ENCODE measurements around the gene ADAMTS2.

The ADAMTS2 gene

GRCh38 chr5:179163236-179164155 lies 181.8 kb downstream of the ADAMTS2 start:
- H3K4me1 ChIP-seq (ENCODE audit: control insufficient read depth in 1 of 2, insufficient read depth in 2 of 2, low read length in 2 of 2): peaks cover 0 to 6% of the 10 kb centered on the region in 2 donors
- no peak overlapping the region for H3K4me3 ChIP-seq (ENCODE audit: low read depth in 1 of 2, low read length in 2 of 2)
- H3K36me3 ChIP-seq (ENCODE audit: control insufficient read depth in 1 of 2, insufficient read depth in 2 of 2, low read length in 2 of 2): peaks cover 0 to under 1% of the 10 kb centered on the region in 2 donors
- no peaks in the 10 kb centered on the region for H3K27me3 ChIP-seq (ENCODE audit: low read depth, low read length)
- H3K9me3 ChIP-seq (ENCODE audit: control insufficient read depth in 1 of 2, low read length in 2 of 2): peaks cover 0 to 5% of the 10 kb centered on the region in 2 donors
- H3K27ac ChIP-seq (ENCODE audit: low read length): no peak overlapping the region

DNA sequence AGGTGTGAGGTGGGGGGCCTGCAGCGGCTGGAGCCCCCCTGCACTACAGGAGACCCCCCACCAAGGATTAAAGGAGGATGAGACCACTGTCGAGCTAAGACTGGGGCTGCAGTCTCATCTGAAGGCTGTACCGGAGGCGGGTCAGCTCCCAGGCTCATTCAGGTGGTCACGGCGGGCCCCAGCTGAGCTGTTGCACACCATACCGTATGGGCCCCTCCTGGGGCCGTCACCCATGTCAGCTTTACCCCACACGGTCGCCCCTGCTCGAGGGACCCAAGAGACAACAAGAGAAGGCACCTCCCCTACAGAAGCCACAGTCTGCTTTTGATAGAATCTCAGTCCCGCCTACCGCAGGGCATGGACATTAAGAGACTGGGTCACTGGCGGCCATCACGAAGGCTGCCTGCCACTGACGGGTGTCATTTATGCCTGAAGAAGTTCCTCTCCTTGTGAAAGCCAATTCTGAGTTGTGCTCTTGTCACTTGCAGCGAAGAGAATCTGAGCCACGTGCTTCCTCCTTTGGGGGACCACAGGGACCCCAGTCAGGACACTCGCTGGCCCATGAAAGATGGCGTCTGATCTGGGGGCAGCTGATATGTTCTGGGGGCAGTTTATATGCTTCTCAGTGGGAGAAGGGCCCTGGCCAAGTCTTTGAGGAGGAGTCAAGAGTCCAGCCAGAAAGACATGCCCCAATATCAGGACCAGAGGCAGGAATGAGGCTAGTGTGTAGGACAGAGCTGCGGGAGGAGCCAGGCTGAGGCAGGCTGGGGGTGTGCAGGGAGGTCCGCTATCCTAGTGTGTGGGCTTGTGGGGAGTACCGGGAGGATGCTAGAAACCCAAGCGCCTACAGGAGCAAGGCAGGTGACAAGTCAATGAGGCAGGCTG lies 182.7 kb downstream of the ADAMTS2 start:
- Histone ChIP-seq H3K4me1 (ENCODE audit: control insufficient read depth in 1 of 2, insufficient read depth in 2 of 2, low read length in 2 of 2) (peaks cover 0 to 3% of the 10 kb centered on the region in 2 donors), H3K4me3 (ENCODE audit: low read depth in 1 of 2, low read length in 2 of 2) (no peak overlapping the region), H3K27ac (ENCODE audit: low read length) (no peak overlapping the region), H3K9me3 (ENCODE audit: control insufficient read depth in 1 of 2, low read length in 2 of 2) (peaks cover 0 to 5% of the 10 kb centered on the region in 2 donors), H3K36me3 (ENCODE audit: control insufficient read depth in 1 of 2, insufficient read depth in 2 of 2, low read length in 2 of 2) (peaks cover 0 to 3% of the 10 kb centered on the region in 2 donors), H3K27me3 (ENCODE audit: low read depth, low read length) (no peaks in the 10 kb centered on the region)

- Histone ChIP-seq H3K4me1 (ENCODE audit: control insufficient read depth in 1 of 2, insufficient read depth in 2 of 2, low read length in 2 of 2) (no peaks in the 10 kb centered on the region), H3K4me3 (ENCODE audit: low read depth in 1 of 2, low read length in 2 of 2) (no peak overlapping the region), H3K36me3 (ENCODE audit: control insufficient read depth in 1 of 2, insufficient read depth in 2 of 2, low read length in 2 of 2) (peaks cover 0 to 3% of the 10 kb centered on the region in 2 donors)
Observed at GRCh38 chr5:179161901-179162300, 183.4 kb downstream of the ADAMTS2 start.

GRCh38 chr5:179160584-179160983 lies 184.7 kb downstream of the ADAMTS2 start:
- Histone ChIP-seq H3K27ac (ENCODE audit: low read length) (no peak overlapping the region), H3K4me3 (ENCODE audit: low read depth in 1 of 2, low read length in 2 of 2) (no peak overlapping the region), H3K36me3 (ENCODE audit: control insufficient read depth in 1 of 2, insufficient read depth in 2 of 2, low read length in 2 of 2) (peaks cover 0 to 3% of the 10 kb centered on the region in 2 donors), H3K4me1 (ENCODE audit: control insufficient read depth in 1 of 2, insufficient read depth in 2 of 2, low read length in 2 of 2) (no peaks in the 10 kb centered on the region), H3K9me3 (ENCODE audit: control insufficient read depth in 1 of 2, low read length in 2 of 2) (peaks cover 0 to 5% of the 10 kb centered on the region in 2 donors), H3K27me3 (ENCODE audit: low read depth, low read length) (no peaks in the 10 kb centered on the region)

More at GRCh38 chr5:179161901-179162300, 183.4 kb downstream of the ADAMTS2 start:
- peaks cover 0 to 5% of the 10 kb centered on the region in 2 donors for H3K9me3 ChIP-seq (ENCODE audit: control insufficient read depth in 1 of 2, low read length in 2 of 2)
- H3K27ac ChIP-seq (ENCODE audit: low read length): no peak overlapping the region
- no peaks in the 10 kb centered on the region for H3K27me3 ChIP-seq (ENCODE audit: low read depth, low read length)

DNA sequence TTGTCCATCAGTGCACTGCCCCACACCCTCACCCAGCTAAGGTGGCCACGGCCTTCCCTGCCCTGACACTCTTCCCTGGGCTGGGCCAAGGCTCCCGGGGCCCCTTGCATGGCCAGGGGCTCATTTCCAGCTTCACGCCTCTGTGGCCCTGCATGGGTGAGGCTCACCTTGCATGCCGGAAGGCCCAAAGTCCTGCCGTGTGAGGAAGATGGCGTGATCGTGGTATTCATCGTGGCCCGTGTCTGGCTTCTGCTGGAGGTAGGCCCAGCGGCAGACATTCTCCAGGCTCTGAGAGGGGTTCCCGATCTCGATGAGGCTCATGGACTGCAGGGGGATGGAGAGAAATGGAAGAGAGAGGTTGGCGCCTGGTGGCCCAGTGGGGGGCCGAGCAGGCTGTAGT lies 186.7 kb downstream of the ADAMTS2 start:
- Histone ChIP-seq H3K36me3 (ENCODE audit: control insufficient read depth in 1 of 2, insufficient read depth in 2 of 2, low read length in 2 of 2) (peaks cover 0 to 3% of the 10 kb centered on the region in 2 donors), H3K4me3 (ENCODE audit: low read depth in 1 of 2, low read length in 2 of 2) (no peak overlapping the region), H3K4me1 (ENCODE audit: control insufficient read depth in 1 of 2, insufficient read depth in 2 of 2, low read length in 2 of 2) (no peaks in the 10 kb centered on the region), H3K27me3 (ENCODE audit: low read depth, low read length) (no peaks in the 10 kb centered on the region), H3K9me3 (ENCODE audit: control insufficient read depth in 1 of 2, low read length in 2 of 2) (peaks cover 0 to 5% of the 10 kb centered on the region in 2 donors), H3K27ac (ENCODE audit: low read length) (no peak overlapping the region)

DNA sequence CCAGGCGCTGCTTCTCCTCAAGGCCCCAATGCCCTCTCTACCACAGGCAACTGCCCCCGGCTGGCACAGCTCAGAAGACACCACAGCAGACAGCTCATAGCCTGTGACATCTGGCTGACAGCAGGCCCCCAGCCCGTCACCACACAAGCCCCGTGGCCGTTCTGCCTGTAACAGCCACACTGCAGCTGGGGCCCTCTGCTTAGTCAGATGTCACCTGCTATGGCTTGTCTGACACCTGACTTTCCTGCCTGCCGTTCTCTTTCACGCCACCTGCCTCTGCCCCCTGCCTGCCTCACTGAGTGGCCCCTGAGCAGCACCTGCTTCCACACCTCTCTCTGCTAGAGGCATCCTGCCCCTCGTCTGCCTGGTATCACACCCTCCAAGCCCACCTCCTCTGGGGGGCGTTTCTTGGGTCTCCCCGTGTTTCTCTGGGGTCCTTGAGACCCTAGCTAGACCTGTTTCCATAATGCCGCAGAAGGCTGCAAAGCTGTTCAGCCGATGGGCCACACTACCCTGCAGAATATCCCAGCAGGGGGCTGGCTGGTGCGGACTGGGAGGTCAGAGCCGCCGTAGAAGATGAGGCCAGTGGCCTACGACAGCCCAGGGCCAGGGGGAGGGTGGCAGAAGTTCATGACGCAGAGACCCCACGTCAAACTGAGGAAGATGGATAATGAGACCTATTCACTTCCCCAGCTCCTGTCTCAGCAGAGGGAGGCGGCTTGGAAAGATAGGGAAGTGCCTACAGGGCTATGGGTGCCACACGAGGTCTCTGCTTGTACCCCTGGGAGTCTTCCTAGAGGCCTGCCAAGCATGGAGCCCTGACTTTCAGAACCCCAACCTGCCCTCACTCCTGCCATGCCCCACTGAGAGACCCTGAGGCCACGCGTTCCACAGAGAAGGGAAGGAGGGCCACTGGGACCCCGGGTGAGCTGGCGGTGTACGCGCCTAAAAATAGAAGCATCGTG lies 190.0 kb downstream of the ADAMTS2 start:
- Histone ChIP-seq H3K27ac (ENCODE audit: low read length) (no peak overlapping the region), H3K36me3 (ENCODE audit: control insufficient read depth in 1 of 2, insufficient read depth in 2 of 2, low read length in 2 of 2) (peaks cover 0 to 3% of the 10 kb centered on the region in 2 donors), H3K4me1 (ENCODE audit: control insufficient read depth in 1 of 2, insufficient read depth in 2 of 2, low read length in 2 of 2) (no peaks in the 10 kb centered on the region), H3K4me3 (ENCODE audit: low read depth in 1 of 2, low read length in 2 of 2) (no peak overlapping the region), H3K27me3 (ENCODE audit: low read depth, low read length) (no peaks in the 10 kb centered on the region), H3K9me3 (ENCODE audit: control insufficient read depth in 1 of 2, low read length in 2 of 2) (no peaks in the 10 kb centered on the region)

- H3K4me3 ChIP-seq (ENCODE audit: low read depth in 1 of 2, low read length in 2 of 2): no peak overlapping the region
- no peak overlapping the region for H3K27ac ChIP-seq (ENCODE audit: low read length)
- no peaks in the 10 kb centered on the region for H3K4me1 ChIP-seq (ENCODE audit: control insufficient read depth in 1 of 2, insufficient read depth in 2 of 2, low read length in 2 of 2)
- no peaks in the 10 kb centered on the region for H3K27me3 ChIP-seq (ENCODE audit: low read depth, low read length)
- peaks cover 0 to 3% of the 10 kb centered on the region in 2 donors for H3K36me3 ChIP-seq (ENCODE audit: control insufficient read depth in 1 of 2, insufficient read depth in 2 of 2, low read length in 2 of 2)
- H3K9me3 ChIP-seq (ENCODE audit: control insufficient read depth in 1 of 2, low read length in 2 of 2): no peaks in the 10 kb centered on the region
Observed at GRCh38 chr5:179154346-179154990, 190.8 kb downstream of the ADAMTS2 start.

DNA sequence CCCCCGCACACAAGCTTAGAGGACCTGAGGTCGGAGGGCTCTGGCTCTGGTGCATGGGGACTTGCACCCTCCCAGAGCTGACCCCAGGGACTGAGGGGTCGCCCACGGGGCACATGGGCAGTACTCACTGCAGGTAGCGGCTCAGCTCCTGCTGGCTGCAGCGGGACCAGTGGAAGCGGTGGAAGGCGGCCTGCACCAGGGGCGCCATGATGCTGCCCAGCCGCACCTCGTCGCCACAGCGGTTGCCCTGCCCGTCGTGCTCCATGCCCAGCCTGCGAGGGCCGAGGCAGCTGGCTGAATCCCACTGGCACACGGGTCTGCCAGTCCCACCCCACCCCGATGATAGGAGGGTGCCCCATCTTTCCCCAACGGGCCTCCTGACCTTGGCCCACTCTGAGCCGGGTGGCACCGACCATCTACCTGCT lies 191.3 kb downstream of the ADAMTS2 start:
- Histone ChIP-seq H3K4me1 (ENCODE audit: control insufficient read depth in 1 of 2, insufficient read depth in 2 of 2, low read length in 2 of 2) (no peaks in the 10 kb centered on the region), H3K27ac (ENCODE audit: low read length) (no peak overlapping the region), H3K27me3 (ENCODE audit: low read depth, low read length) (no peaks in the 10 kb centered on the region), H3K4me3 (ENCODE audit: low read depth in 1 of 2, low read length in 2 of 2) (no peak overlapping the region), H3K9me3 (ENCODE audit: control insufficient read depth in 1 of 2, low read length in 2 of 2) (no peaks in the 10 kb centered on the region), H3K36me3 (ENCODE audit: control insufficient read depth in 1 of 2, insufficient read depth in 2 of 2, low read length in 2 of 2) (peaks cover 0 to 3% of the 10 kb centered on the region in 2 donors)

DNA sequence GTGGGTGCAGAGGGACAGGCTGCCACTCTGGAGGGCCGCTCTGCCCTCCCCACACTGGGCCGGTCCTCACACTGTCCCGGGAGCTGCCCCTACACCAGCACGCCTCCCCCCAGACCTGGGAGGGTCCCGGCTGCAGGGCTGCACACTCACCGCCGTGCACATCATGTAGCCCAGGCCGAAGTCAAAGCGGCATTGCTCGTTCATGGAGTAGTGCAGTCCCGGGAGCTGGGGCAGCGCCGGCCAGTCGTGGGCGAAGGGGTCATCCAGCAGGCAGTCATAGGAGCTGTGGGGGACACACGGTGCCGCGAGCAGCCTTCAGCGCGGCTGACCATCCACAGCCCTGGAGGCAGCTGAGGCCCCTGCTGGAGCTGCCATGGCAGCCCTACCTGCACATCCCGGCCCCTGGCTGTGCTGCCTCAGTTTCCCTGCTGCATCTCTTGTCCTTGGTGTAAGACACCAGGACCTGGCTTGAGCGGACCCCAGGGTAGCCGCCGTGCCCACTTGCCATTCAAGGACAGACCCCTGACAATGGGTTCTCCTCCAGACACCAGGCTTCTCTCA lies 191.8 kb downstream of the ADAMTS2 start:
- Histone ChIP-seq H3K27me3 (ENCODE audit: low read depth, low read length) (no peaks in the 10 kb centered on the region), H3K27ac (ENCODE audit: low read length) (no peak overlapping the region), H3K4me3 (ENCODE audit: low read depth in 1 of 2, low read length in 2 of 2) (no peak overlapping the region), H3K4me1 (ENCODE audit: control insufficient read depth in 1 of 2, insufficient read depth in 2 of 2, low read length in 2 of 2) (no peaks in the 10 kb centered on the region), H3K36me3 (ENCODE audit: control insufficient read depth in 1 of 2, insufficient read depth in 2 of 2, low read length in 2 of 2) (peaks cover 0 to 2% of the 10 kb centered on the region in 2 donors), H3K9me3 (ENCODE audit: control insufficient read depth in 1 of 2, low read length in 2 of 2) (no peaks in the 10 kb centered on the region)

DNA sequence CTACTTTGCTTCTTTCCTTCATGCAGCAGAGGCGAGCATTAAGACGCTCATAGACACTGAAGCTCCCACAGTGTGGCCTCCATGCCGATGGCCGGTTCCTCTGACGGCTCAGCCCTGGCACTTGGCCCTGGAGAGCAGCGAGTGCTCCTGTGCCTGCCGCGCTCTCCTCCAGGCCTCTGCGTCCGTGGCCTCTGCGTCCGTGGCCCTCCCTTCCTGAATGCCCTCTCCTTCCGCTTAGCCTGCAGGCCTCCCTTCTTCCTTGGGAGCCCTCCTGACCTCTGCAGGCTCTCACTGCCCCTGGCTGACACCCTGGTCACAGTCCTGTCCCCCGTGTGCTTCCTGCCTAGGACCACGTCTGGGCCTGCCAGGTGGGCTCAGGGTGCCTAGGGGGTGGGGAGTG lies 192.3 kb downstream of the ADAMTS2 start:
- Histone ChIP-seq H3K9me3 (ENCODE audit: control insufficient read depth in 1 of 2, low read length in 2 of 2) (no peaks in the 10 kb centered on the region), H3K27me3 (ENCODE audit: low read depth, low read length) (no peaks in the 10 kb centered on the region), H3K4me1 (ENCODE audit: control insufficient read depth in 1 of 2, insufficient read depth in 2 of 2, low read length in 2 of 2) (no peaks in the 10 kb centered on the region), H3K4me3 (ENCODE audit: low read depth in 1 of 2, low read length in 2 of 2) (no peak overlapping the region), H3K36me3 (ENCODE audit: control insufficient read depth in 1 of 2, insufficient read depth in 2 of 2, low read length in 2 of 2) (no peaks in the 10 kb centered on the region), H3K27ac (ENCODE audit: low read length) (no peak overlapping the region)

Data from muscle layer of duodenum (tissue), 2 donors.